Endothelial cell of umbilical vein (primary cell): ENCODE data around the gene GNE. TPM values are rescaled to one million over a fixed set of nuclear protein-coding genes. Genes with fewer than 3 reads are reported as not detected.

Source experiments
- BruUV-seq: library from RNA; stranded (reverse); fragments of 400-500 nt; replicated peaks from 2 replicates; lab custom pipeline; 2021; lab: Mats Ljungman, UMichigan
- CTCF ChIA-PET: fragments of 300-600, 350-600 bp; sonication (Branson Sonifier 250); formaldehyde crosslinking; loops from one replicate; lab custom pipeline; 2021; ENCODE audit warnings: antibody characterized with exemption, inconsistent platforms; lab: Charles Lee
- POLR2A ChIA-PET: fragments of 300-600, 350-600 bp; sonication (Branson Sonifier 250); formaldehyde crosslinking; loops from one replicate; lab custom pipeline; 2021; ENCODE audit warnings: antibody characterized with exemption, inconsistent platforms; lab: Charles Lee
- DNase-seq: peaks from one replicate; pipeline ENCODE4 v3.0.0-alpha.2; 2011; ENCODE audit warnings: low read depth, low spot score
- FAIRE-seq: peaks from 2 replicates; lab custom pipeline; 2011; peaks lifted over from hg19 to GRCh38; lab: Jason Lieb, UNC
- H2AFZ ChIP-seq: 2 replicates; pipeline ENCODE4 v1.6.0; 2012; ENCODE audit warnings: low read depth, low read length, control low read depth, inconsistent platforms
- H3K27ac ChIP-seq: 2 replicates; pipeline ENCODE4 v1.5.1; 2011; ENCODE audit warnings: low read depth, mild to moderate bottlenecking, control low read depth, low read length, moderate library complexity; ENCODE audit not compliant: insufficient read depth
- H3K27me3 ChIP-seq, 2 experiments: 2 replicates each; pipeline versions ENCODE4 v1.6.0 to v1.6.1; 2011; ENCODE audit warnings: low read length in 2 of 2, mixed read lengths in 1 of 2; ENCODE audit not compliant: control insufficient read depth in 2 of 2, insufficient read depth in 2 of 2
- H3K36me3 ChIP-seq, 2 experiments: 2 replicates in 1 of 2; 3 replicates in 1 of 2; pipeline ENCODE4 v1.5.1; 2011; ENCODE audit warnings: low read length in 2 of 2, mild to moderate bottlenecking in 1 of 2, moderate library complexity in 1 of 2; ENCODE audit not compliant: control insufficient read depth in 2 of 2, insufficient read depth in 2 of 2; ENCODE audit errors: extremely low read depth in 1 of 2
- H3K4me1 ChIP-seq: 3 replicates; pipeline ENCODE4 v1.5.1; 2011; ENCODE audit warnings: mild to moderate bottlenecking, low read length; ENCODE audit not compliant: control insufficient read depth, insufficient read depth; ENCODE audit errors: extremely low read depth
- H3K4me2 ChIP-seq: 2 replicates; pipeline ENCODE4 v1.6.1; 2011; ENCODE audit warnings: low read length, control low read depth, mixed read lengths; ENCODE audit not compliant: insufficient read depth
- H3K4me3 ChIP-seq, 3 experiments: fragments of 200-600 bp in 1 of 3; sonication (generic), shearing (Covaris generic) in 1 of 3; replicated peaks in 1 of 3; 2 replicates each; pipeline ENCODE4 v1.5.1; 2011 to 2016; ENCODE audit warnings: control low read depth in 3 of 3, low read length in 3 of 3, mild to moderate bottlenecking in 2 of 3, inconsistent platforms in 1 of 3, low read depth in 1 of 3, moderate library complexity in 1 of 3; ENCODE audit not compliant: insufficient read depth in 1 of 3
- H3K79me2 ChIP-seq: 2 replicates; pipeline ENCODE4 v1.6.0; 2012; ENCODE audit warnings: low read length, inconsistent platforms; ENCODE audit not compliant: control insufficient read depth, insufficient read depth
- H3K9ac ChIP-seq: replicated peaks from 2 replicates; pipeline ENCODE3; 2011; ENCODE audit warnings: low read length, control low read depth; ENCODE audit not compliant: insufficient read depth; ENCODE audit errors: extremely low read depth
- H3K9me1 ChIP-seq: replicated peaks from 3 replicates; pipeline ENCODE4 v1.6.0; 2011; ENCODE audit warnings: mild to moderate bottlenecking, low read length; ENCODE audit not compliant: control insufficient read depth, insufficient read depth; ENCODE audit errors: extremely low read depth
- H3K9me3 ChIP-seq: replicated peaks from 2 replicates; pipeline ENCODE4 v1.5.1; 2012; ENCODE audit warnings: low read length, inconsistent platforms; ENCODE audit not compliant: control insufficient read depth, insufficient read depth
- H4K20me1 ChIP-seq: replicated peaks from 2 replicates; pipeline ENCODE3; 2011; ENCODE audit warnings: mild to moderate bottlenecking, low read length; ENCODE audit not compliant: control insufficient read depth, insufficient read depth; ENCODE audit errors: extremely low read depth
- EZH2 ChIP-seq: IDR thresholded peaks from 2 replicates; pipeline ENCODE4 v1.6.1; 2012; ENCODE audit warnings: borderline replicate concordance, low read depth, mild to moderate bottlenecking, moderate library complexity, low read length, inconsistent platforms; ENCODE audit not compliant: severe bottlenecking
- FOS ChIP-seq: IDR thresholded peaks from 2 replicates; pipeline ENCODE4 v1.6.1; 2011; ENCODE audit warnings: mild to moderate bottlenecking, low read length, moderate library complexity, borderline replicate concordance; ENCODE audit not compliant: insufficient read depth
- GATA2 ChIP-seq: IDR thresholded peaks from 2 replicates; pipeline ENCODE4 v1.7.0; 2011; ENCODE audit warnings: low read depth, mild to moderate bottlenecking, moderate library complexity, mixed read lengths, low read length; ENCODE audit not compliant: insufficient read length, insufficient read depth
- JUN ChIP-seq: IDR thresholded peaks from 2 replicates; pipeline ENCODE4 v1.6.1; 2011; ENCODE audit warnings: borderline replicate concordance, low read depth; ENCODE audit not compliant: insufficient read length, insufficient read depth
- MYC ChIP-seq: IDR thresholded peaks from one replicate; pipeline ENCODE4 v1.6.1; 2011; ENCODE audit warnings: mild to moderate bottlenecking, low read depth, low read length
- POLR2A ChIP-seq: IDR thresholded peaks from 2 replicates; pipeline ENCODE4 v1.6.1; 2012; ENCODE audit warnings: low read depth, mild to moderate bottlenecking, control low read depth, low read length
- POLR2AphosphoS5 ChIP-seq: IDR thresholded peaks from 2 replicates; pipeline ENCODE4 v1.6.1; 2012; ENCODE audit warnings: low read depth, mild to moderate bottlenecking, control low read depth, low read length, moderate library complexity; ENCODE audit not compliant: insufficient read depth
- dilution Hi-C: fragments of 300-500 bp; cut with MboI; formaldehyde crosslinking; loops from one replicate; pipeline ENCODE4 v1.15.0; 2019; ENCODE audit warnings: low sequenced_read_pairs; ENCODE audit not compliant: extremely low pct_ligation_motif_present
- intact Hi-C: fragments of 100-400 bp; cut with micrococcal nuclease; formaldehyde crosslinking; loops from one replicate; pipeline ENCODE4 v1.10.0; 2022
- polyA plus RNA-seq, 4 experiments: library from polyadenylated mRNA; depleted of rRNA in 3 of 4; stranded (reverse) in 3 of 4; unstranded in 1 of 4; fragments of >200 nt; gene quantifications; 2 replicates each; pipeline versions ENCODE4 v1.2.1 to v1.2.3, GENCODE V29; 2011 to 2012; ENCODE audit warnings: missing spikeins in 1 of 4
- total RNA-seq: library from RNA; stranded (reverse); gene quantifications from 2 replicates; pipeline ENCODE4 v1.2.3, GENCODE V29; 2021
- TF ChIP-seq, protein P1 (sequence below): IDR thresholded peaks from 2 replicates; pipeline ENCODE4 v1.6.1; 2011; ENCODE audit not compliant: insufficient read depth, insufficient read length
- TF ChIP-seq, protein P2 (sequence below), 2 donors: IDR thresholded peaks; 1 replicate in 1 of 2; 2 replicates in 1 of 2; pipeline ENCODE4 v1.5.1; 2011; ENCODE audit warnings: low read length in 2 of 2, mild to moderate bottlenecking in 2 of 2, moderate library complexity in 2 of 2, control low read depth in 1 of 2, inconsistent platforms in 1 of 2, low read depth in 1 of 2; ENCODE audit not compliant: insufficient read depth in 1 of 2; ENCODE audit errors: extremely low read depth in 1 of 2

Gene GNE
- total and polyA plus RNA-seq, 2 donors (not counting 3 experiments of a cell fraction or from before 2014, with no cell fraction given): 8.5 to 11.4 TPM

DNA sequence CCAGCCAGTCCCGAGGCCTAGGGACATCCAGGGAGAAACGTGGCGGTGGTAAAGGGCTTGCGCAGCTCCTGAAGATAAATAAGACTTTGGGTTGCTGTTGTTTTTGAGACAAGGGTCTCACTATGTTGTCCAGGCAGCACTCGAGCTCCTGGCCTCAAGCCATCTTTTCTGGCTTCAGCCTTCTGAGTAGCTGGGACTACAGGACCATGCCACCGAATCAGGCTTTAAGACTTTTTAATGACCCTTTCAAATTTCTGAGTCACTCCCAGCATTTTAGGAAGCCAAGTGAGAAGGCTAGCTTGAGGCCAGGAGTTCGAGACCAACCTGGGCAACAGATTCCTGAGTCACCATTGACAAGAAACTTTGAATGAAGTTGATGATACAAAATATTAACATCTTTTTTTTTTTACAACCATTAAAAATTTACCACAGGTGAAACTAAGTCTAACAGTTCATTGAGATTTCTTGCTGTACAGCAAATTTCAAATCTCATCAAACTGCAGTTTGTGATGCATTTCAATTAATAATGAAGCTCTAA is 817 bp upstream of the GNE start:
- intact Hi-C loops: loop anchor here (5.0 to 10.0 kb wide), 2 partner anchors 143 to 296 kb away; partner anchors contain the start of gene RNF38
- Histone ChIP-seq H3K4me1 (peaks cover 4% of the 10 kb centered on the region), H2AFZ (peak overlapping the region; percentile 63), H3K27ac (peak overlapping the region; percentile 1), H3K27me3 (no peaks in the 10 kb centered on the region), H3K79me2 (peaks cover 17% of the 10 kb centered on the region), H3K4me3 (peak overlapping the region in 2 of 3 experiments; percentile 66 to 84), H3K9me1 (no peaks in the 10 kb centered on the region), H3K36me3 (no peaks in the 10 kb centered on the region), H3K4me2 (peak overlapping the region; percentile 81), H4K20me1 (no peaks in the 10 kb centered on the region), H3K9ac (peak overlapping the region; percentile 52), H3K9me3 (no peaks in the 10 kb centered on the region)
- ChIA-PET POLR2A (interaction anchor here (0.9 to 1.2 kb wide), 2 partner anchors 10 to 48 kb away, joined by 3 read pairs; no protein-coding TSS in a partner anchor), CTCF (interaction anchor here (0.9 to 3.0 kb wide), 4 partner anchors 18 to 70 kb away, joined by 3 to 16 read pairs (median 4); no protein-coding TSS in a partner anchor)
- dilution Hi-C loops: no loop called here
- BruUV-seq: no TSS peak
- no peak for FAIRE-seq
- TF ChIP-seq MYC (no peak), FOS (no peak), GATA2 (no peak), POLR2A (no peak), POLR2AphosphoS5 (no peak), EZH2 (no peak), JUN (no peak)
- TF ChIP-seq, protein P1, sequence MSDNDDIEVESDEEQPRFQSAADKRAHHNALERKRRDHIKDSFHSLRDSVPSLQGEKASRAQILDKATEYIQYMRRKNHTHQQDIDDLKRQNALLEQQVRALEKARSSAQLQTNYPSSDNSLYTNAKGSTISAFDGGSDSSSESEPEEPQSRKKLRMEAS: no peak
- TF ChIP-seq, protein P2, sequence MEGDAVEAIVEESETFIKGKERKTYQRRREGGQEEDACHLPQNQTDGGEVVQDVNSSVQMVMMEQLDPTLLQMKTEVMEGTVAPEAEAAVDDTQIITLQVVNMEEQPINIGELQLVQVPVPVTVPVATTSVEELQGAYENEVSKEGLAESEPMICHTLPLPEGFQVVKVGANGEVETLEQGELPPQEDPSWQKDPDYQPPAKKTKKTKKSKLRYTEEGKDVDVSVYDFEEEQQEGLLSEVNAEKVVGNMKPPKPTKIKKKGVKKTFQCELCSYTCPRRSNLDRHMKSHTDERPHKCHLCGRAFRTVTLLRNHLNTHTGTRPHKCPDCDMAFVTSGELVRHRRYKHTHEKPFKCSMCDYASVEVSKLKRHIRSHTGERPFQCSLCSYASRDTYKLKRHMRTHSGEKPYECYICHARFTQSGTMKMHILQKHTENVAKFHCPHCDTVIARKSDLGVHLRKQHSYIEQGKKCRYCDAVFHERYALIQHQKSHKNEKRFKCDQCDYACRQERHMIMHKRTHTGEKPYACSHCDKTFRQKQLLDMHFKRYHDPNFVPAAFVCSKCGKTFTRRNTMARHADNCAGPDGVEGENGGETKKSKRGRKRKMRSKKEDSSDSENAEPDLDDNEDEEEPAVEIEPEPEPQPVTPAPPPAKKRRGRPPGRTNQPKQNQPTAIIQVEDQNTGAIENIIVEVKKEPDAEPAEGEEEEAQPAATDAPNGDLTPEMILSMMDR (IDR thresholded peaks at IDR 0.05; ENCODE audit: extremely low read depth in 1 of 2, insufficient read depth in 1 of 2, low read depth in 1 of 2, low read length in 2 of 2): no peak
- no peak for DNase-seq
